Measurements from ENCODE around the gene DLK2. TPM values are rescaled to one million over a fixed set of nuclear protein-coding genes. Genes with fewer than 3 reads are reported as not detected.

The DLK2 gene
- total and polyA plus RNA-seq, 2 of the 13 experiments (the other 11 are each of a cell fraction or from before 2014, with no cell fraction given), result 1.2 to 3.8 TPM

DNA sequence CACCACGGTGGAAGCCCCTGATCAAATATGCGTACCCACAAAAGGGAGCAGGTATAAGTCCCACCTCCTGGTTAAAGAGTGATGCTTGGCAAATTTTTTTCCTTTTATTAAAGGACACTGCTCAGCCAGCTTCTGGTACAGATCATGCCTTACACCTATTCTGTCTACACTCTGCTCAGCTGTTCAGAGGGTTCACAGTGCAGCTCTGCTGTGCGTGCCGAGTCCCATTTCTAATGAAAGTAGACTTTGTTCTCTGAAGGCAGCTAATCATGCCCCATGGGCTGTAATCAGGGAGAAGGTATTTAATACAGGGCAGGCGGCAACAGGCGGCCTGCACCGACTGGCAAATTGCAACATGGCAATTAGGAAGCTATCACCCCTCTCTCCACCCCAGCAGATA is 38.5 kb upstream of the DLK2 start (continued):
- TF ChIP-seq, protein P1, sequence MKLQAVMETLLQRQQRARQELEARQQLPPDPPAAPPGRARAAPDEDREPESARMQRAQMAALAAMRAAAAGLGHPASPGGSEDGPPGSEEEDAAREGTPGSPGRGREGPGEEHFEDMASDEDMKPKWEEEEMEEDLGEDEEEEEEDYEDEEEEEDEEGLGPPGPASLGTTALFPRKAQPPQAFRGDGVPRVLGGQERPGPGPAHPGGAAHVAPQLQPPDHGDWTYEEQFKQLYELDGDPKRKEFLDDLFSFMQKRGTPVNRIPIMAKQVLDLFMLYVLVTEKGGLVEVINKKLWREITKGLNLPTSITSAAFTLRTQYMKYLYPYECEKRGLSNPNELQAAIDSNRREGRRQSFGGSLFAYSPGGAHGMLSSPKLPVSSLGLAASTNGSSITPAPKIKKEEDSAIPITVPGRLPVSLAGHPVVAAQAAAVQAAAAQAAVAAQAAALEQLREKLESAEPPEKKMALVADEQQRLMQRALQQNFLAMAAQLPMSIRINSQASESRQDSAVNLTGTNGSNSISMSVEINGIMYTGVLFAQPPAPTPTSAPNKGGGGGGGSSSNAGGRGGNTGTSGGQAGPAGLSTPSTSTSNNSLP (IDR thresholded peaks at IDR 0.05; ENCODE audit: low read depth, low read length), result peak; percentile 98
- TF ChIP-seq ZNF143 (CRISPR knock-in tag; IDR thresholded peaks at IDR 0.05) (no peak), FOSL1 (CRISPR knock-in tag; IDR thresholded peaks at IDR 0.05; ENCODE audit: borderline replicate concordance) (no peak), NFKB2 (CRISPR knock-in tag; IDR thresholded peaks at IDR 0.05; ENCODE audit: borderline replicate concordance) (no peak), STAG1 (CRISPR knock-in tag; IDR thresholded peaks at IDR 0.05) (peak; percentile 6; the same call in 1 of the 2 replicates), RFX3 (CRISPR knock-in tag; IDR thresholded peaks at IDR 0.05) (no peak), ZNF564 (CRISPR knock-in tag; IDR thresholded peaks at IDR 0.05) (no peak), CREB1 (IDR thresholded peaks at IDR 0.05) (no peak), CREB1 (CRISPR knock-in tag; IDR thresholded peaks at IDR 0.05) (no peak), ZNF180 (CRISPR knock-in tag; IDR thresholded peaks at IDR 0.05; ENCODE audit: borderline replicate concordance, low read depth) (no peak), RARA (CRISPR knock-in tag; IDR thresholded peaks at IDR 0.05) (peak; percentile 60), CENPT (CRISPR knock-in tag; IDR thresholded peaks at IDR 0.05; ENCODE audit: low read depth) (no peak), KMT2B (CRISPR knock-in tag; IDR thresholded peaks at IDR 0.05) (0 out of 2 replicates have a peak, but pooled peaks have one; percentile 13), ZNF567 (CRISPR knock-in tag; IDR thresholded peaks at IDR 0.05; ENCODE audit: borderline replicate concordance) (no peak), RFXANK (CRISPR knock-in tag; IDR thresholded peaks at IDR 0.05) (no peak), ZNF333 (CRISPR knock-in tag; IDR thresholded peaks at IDR 0.05; ENCODE audit: borderline replicate concordance) (no peak), FOXP1 (IDR thresholded peaks at IDR 0.05) (no peak), FOXP1 (CRISPR knock-in tag; IDR thresholded peaks at IDR 0.05) (no peak), TEAD2 (CRISPR knock-in tag; IDR thresholded peaks at IDR 0.05) (no peak)
- TF ChIP-seq, protein P2, sequence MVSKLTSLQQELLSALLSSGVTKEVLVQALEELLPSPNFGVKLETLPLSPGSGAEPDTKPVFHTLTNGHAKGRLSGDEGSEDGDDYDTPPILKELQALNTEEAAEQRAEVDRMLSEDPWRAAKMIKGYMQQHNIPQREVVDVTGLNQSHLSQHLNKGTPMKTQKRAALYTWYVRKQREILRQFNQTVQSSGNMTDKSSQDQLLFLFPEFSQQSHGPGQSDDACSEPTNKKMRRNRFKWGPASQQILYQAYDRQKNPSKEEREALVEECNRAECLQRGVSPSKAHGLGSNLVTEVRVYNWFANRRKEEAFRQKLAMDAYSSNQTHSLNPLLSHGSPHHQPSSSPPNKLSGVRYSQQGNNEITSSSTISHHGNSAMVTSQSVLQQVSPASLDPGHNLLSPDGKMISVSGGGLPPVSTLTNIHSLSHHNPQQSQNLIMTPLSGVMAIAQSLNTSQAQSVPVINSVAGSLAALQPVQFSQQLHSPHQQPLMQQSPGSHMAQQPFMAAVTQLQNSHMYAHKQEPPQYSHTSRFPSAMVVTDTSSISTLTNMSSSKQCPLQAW (CRISPR knock-in tag; IDR thresholded peaks at IDR 0.05), result peak; percentile 36; the same call in 1 of the 2 replicates
- TF ChIP-seq, protein P3, sequence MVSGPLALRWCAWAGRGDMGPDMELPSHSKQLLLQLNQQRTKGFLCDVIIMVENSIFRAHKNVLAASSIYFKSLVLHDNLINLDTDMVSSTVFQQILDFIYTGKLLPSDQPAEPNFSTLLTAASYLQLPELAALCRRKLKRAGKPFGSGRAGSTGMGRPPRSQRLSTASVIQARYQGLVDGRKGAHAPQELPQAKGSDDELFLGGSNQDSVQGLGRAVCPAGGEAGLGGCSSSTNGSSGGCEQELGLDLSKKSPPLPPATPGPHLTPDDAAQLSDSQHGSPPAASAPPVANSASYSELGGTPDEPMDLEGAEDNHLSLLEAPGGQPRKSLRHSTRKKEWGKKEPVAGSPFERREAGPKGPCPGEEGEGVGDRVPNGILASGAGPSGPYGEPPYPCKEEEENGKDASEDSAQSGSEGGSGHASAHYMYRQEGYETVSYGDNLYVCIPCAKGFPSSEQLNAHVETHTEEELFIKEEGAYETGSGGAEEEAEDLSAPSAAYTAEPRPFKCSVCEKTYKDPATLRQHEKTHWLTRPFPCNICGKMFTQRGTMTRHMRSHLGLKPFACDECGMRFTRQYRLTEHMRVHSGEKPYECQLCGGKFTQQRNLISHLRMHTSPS (CRISPR knock-in tag; IDR thresholded peaks at IDR 0.05; ENCODE audit: low read depth), result peak; percentile 87
- TF ChIP-seq, protein P4, sequence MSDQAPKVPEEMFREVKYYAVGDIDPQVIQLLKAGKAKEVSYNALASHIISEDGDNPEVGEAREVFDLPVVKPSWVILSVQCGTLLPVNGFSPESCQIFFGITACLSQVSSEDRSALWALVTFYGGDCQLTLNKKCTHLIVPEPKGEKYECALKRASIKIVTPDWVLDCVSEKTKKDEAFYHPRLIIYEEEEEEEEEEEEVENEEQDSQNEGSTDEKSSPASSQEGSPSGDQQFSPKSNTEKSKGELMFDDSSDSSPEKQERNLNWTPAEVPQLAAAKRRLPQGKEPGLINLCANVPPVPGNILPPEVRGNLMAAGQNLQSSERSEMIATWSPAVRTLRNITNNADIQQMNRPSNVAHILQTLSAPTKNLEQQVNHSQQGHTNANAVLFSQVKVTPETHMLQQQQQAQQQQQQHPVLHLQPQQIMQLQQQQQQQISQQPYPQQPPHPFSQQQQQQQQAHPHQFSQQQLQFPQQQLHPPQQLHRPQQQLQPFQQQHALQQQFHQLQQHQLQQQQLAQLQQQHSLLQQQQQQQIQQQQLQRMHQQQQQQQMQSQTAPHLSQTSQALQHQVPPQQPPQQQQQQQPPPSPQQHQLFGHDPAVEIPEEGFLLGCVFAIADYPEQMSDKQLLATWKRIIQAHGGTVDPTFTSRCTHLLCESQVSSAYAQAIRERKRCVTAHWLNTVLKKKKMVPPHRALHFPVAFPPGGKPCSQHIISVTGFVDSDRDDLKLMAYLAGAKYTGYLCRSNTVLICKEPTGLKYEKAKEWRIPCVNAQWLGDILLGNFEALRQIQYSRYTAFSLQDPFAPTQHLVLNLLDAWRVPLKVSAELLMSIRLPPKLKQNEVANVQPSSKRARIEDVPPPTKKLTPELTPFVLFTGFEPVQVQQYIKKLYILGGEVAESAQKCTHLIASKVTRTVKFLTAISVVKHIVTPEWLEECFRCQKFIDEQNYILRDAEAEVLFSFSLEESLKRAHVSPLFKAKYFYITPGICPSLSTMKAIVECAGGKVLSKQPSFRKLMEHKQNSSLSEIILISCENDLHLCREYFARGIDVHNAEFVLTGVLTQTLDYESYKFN (CRISPR knock-in tag; conservative IDR thresholded peaks at IDR 0.05), result peak; percentile 85
- TF ChIP-seq, protein P5, sequence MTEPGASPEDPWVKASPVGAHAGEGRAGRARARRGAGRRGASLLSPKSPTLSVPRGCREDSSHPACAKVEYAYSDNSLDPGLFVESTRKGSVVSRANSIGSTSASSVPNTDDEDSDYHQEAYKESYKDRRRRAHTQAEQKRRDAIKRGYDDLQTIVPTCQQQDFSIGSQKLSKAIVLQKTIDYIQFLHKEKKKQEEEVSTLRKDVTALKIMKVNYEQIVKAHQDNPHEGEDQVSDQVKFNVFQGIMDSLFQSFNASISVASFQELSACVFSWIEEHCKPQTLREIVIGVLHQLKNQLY (CRISPR knock-in tag; IDR thresholded peaks at IDR 0.05), result peak; percentile 72; the same call in 1 of the 2 replicates
- TF ChIP-seq, protein P6, sequence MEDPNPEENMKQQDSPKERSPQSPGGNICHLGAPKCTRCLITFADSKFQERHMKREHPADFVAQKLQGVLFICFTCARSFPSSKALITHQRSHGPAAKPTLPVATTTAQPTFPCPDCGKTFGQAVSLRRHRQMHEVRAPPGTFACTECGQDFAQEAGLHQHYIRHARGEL (CRISPR knock-in tag; IDR thresholded peaks at IDR 0.05), result no peak
